GM23248 (cell line): ENCODE data around the gene CYRIA.

Experiments
- EZH2 ChIP-seq: fragments of 200-600 bp; sonication (generic); IDR thresholded peaks from 2 replicates; pipeline ENCODE4 v1.6.1; 2018; ENCODE audit warnings: antibody characterized with exemption, mild to moderate bottlenecking; ENCODE audit not compliant: insufficient read depth, poor library complexity, severe bottlenecking
- EZH2phosphoT487 ChIP-seq: fragments of 200-600 bp; sonication (generic); IDR thresholded peaks from 2 replicates; pipeline ENCODE4 v1.6.1; 2018; ENCODE audit warnings: antibody characterized with exemption, moderate library complexity, mild to moderate bottlenecking, low read depth; ENCODE audit not compliant: insufficient read depth

GRCh38 chr2:16655905-16656642 lies 9.6 kb downstream of the CYRIA start:
- TF ChIP-seq EZH2phosphoT487, result no peak
- TF ChIP-seq EZH2, result no peak
